ENCODE measurements around the gene DHX8.

DNA sequence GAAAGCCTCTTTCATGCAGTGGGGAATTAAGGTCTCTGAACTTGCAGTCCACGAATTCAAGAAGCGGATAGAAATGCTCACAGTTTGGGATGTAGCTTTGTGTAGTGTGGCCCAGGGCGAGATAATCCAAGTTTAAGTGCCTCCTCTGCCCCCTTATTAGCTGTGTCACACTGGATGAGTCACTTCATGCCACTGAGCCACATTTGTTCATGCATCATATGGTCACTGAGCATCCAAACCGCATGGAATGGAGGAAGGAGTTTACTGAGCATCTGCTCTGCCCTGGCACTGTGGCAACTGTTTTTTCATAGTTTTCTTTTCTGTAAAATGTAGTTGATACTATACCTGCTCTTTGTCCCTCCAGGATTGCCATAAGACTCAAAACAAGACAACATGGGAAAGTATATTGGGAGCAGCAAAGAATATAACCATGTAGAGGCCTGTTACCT is 15.1 kb upstream of the DHX8 start:
- TF ChIP-seq, protein P1, sequence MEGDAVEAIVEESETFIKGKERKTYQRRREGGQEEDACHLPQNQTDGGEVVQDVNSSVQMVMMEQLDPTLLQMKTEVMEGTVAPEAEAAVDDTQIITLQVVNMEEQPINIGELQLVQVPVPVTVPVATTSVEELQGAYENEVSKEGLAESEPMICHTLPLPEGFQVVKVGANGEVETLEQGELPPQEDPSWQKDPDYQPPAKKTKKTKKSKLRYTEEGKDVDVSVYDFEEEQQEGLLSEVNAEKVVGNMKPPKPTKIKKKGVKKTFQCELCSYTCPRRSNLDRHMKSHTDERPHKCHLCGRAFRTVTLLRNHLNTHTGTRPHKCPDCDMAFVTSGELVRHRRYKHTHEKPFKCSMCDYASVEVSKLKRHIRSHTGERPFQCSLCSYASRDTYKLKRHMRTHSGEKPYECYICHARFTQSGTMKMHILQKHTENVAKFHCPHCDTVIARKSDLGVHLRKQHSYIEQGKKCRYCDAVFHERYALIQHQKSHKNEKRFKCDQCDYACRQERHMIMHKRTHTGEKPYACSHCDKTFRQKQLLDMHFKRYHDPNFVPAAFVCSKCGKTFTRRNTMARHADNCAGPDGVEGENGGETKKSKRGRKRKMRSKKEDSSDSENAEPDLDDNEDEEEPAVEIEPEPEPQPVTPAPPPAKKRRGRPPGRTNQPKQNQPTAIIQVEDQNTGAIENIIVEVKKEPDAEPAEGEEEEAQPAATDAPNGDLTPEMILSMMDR (IDR thresholded peaks at IDR 0.05) = no peak
- TF ChIP-seq EZH2phosphoT487 (IDR thresholded peaks at IDR 0.05) = no peak
- no peak for TF ChIP-seq EZH2 (IDR thresholded peaks at IDR 0.05)

Measured in neural progenitor cell (in vitro differentiated cells).